H1 (cell line): ENCODE data around the gene DPP3. TPM values are rescaled to one million over a fixed set of nuclear protein-coding genes. Genes with fewer than 3 reads are reported as not detected.

Experiments used
- CTCF ChIA-PET: fragments of 300-600 bp; sonication (Branson Sonifier 250); formaldehyde crosslinking; loops from one replicate; lab custom pipeline; 2021; ENCODE audit not compliant: partially characterized antibody; lab: Charles Lee
- POLR2A ChIA-PET: fragments of 300-600 bp; sonication (Branson Sonifier 250); formaldehyde crosslinking; loops from one replicate; lab custom pipeline; 2021; ENCODE audit warnings: inconsistent platforms; ENCODE audit not compliant: partially characterized antibody; lab: Charles Lee
- DNase-seq, 2 experiments: peaks; one replicate each; pipeline versions ENCODE4 v3.0.0 to v3.0.0-alpha.2; 2010 to 2022; ENCODE audit warnings: low spot score in 2 of 2, low read depth in 1 of 2, mixed read lengths in 1 of 2
- FAIRE-seq: peaks from 2 replicates; lab custom pipeline; 2011; peaks lifted over from hg19 to GRCh38; lab: Jason Lieb, UNC
- H2AFZ ChIP-seq: 2 replicates; pipeline ENCODE4 v1.8.1; 2012; ENCODE audit warnings: low read length, inconsistent platforms
- H2AK5ac ChIP-seq: 2 replicates; pipeline ENCODE4 v1.6.1; 2013; ENCODE audit warnings: low read depth, low read length
- H2BK120ac ChIP-seq: replicated peaks from 2 replicates; pipeline ENCODE3; 2013; ENCODE audit warnings: low read depth, low read length, inconsistent platforms
- H2BK12ac ChIP-seq: 2 replicates; pipeline ENCODE4 v1.6.1; 2013; ENCODE audit warnings: low read depth, low read length
- H2BK15ac ChIP-seq: 2 replicates; pipeline ENCODE4 v1.6.1; 2013; ENCODE audit warnings: low read length
- H2BK20ac ChIP-seq: 2 replicates; pipeline ENCODE4 v1.6.1; 2013; ENCODE audit warnings: low read length
- H2BK5ac ChIP-seq: 2 replicates; pipeline ENCODE4 v1.6.1; 2013; ENCODE audit warnings: low read depth, low read length
- H3K14ac ChIP-seq: 2 replicates; pipeline ENCODE4 v1.6.1; 2013; ENCODE audit warnings: inconsistent platforms; ENCODE audit not compliant: insufficient read length
- H3K18ac ChIP-seq: 2 replicates; pipeline ENCODE4 v1.6.1; 2013; ENCODE audit warnings: low read length; ENCODE audit errors: extremely low read depth
- H3K23ac ChIP-seq: 2 replicates; pipeline ENCODE4 v1.6.1; 2013; ENCODE audit warnings: inconsistent platforms; ENCODE audit not compliant: insufficient read length
- H3K23me2 ChIP-seq: 2 replicates; pipeline ENCODE4 v1.6.1; 2013; ENCODE audit warnings: low read depth, low read length
- H3K27ac ChIP-seq: 2 replicates; pipeline ENCODE4 v1.6.1; 2011; ENCODE audit warnings: low read depth, low read length, inconsistent platforms
- H3K27me3 ChIP-seq, 4 experiments: replicated peaks in 1 of 4; 1 replicate in 1 of 4; 2 replicates in 3 of 4; pipeline versions ENCODE4 v1.6.1 to v1.8.1; 2011 to 2013; ENCODE audit warnings: low read length in 3 of 4, mild to moderate bottlenecking in 3 of 4, inconsistent platforms in 2 of 4, mixed read lengths in 2 of 4, moderate library complexity in 1 of 4; ENCODE audit not compliant: control insufficient read depth in 3 of 4, insufficient read depth in 3 of 4; ENCODE audit errors: extremely low read depth in 1 of 4
- H3K36me3 ChIP-seq, 4 experiments: 2 replicates each; pipeline versions ENCODE4 v1.6.1 to v1.8.1; 2011 to 2013; ENCODE audit warnings: mild to moderate bottlenecking in 4 of 4, low read length in 3 of 4, moderate library complexity in 2 of 4, control low read depth in 1 of 4, inconsistent platforms in 1 of 4; ENCODE audit not compliant: insufficient read depth in 4 of 4, control insufficient read depth in 2 of 4
- H3K4ac ChIP-seq: replicated peaks from 2 replicates; pipeline ENCODE3; 2013; ENCODE audit warnings: low read length, low read depth, mixed read lengths, inconsistent platforms; ENCODE audit not compliant: insufficient read length
- H3K4me1 ChIP-seq, 4 experiments: replicated peaks in 1 of 4; 1 replicate in 1 of 4; 2 replicates in 3 of 4; pipeline versions ENCODE4 v1.6.1 to v1.8.1; 2011 to 2013; ENCODE audit warnings: low read length in 3 of 4, inconsistent platforms in 2 of 4, mixed read lengths in 1 of 4; ENCODE audit not compliant: insufficient read depth in 4 of 4, control insufficient read depth in 3 of 4
- H3K4me2 ChIP-seq, 2 experiments: 2 replicates each; pipeline versions ENCODE4 v1.6.1 to v1.8.1; 2011 to 2013; ENCODE audit warnings: low read depth in 2 of 2, low read length in 2 of 2, control low read depth in 1 of 2, inconsistent platforms in 1 of 2, mild to moderate bottlenecking in 1 of 2; ENCODE audit not compliant: insufficient read depth in 1 of 2
- H3K4me3 ChIP-seq, 4 experiments: fragments of 200-600, 300-600 bp in 1 of 4; sonication (generic), shearing (Covaris generic), sonication (Bioruptor Twin) in 1 of 4; 2 replicates each; pipeline versions ENCODE4 v1.5.1 to v1.8.1; 2011 to 2016; ENCODE audit warnings: low read length in 4 of 4, low read depth in 3 of 4, control low read depth in 2 of 4, inconsistent platforms in 2 of 4, mild to moderate bottlenecking in 2 of 4, mixed read lengths in 1 of 4, moderate library complexity in 1 of 4; ENCODE audit not compliant: insufficient read depth in 2 of 4; ENCODE audit errors: extremely low read depth in 1 of 4
- H3K56ac ChIP-seq: replicated peaks from 2 replicates; pipeline ENCODE3; 2013; ENCODE audit warnings: low read depth, mild to moderate bottlenecking, mixed read lengths, low read length, inconsistent platforms; ENCODE audit not compliant: insufficient read length
- H3K79me1 ChIP-seq: 2 replicates; pipeline ENCODE4 v1.6.1; 2013; ENCODE audit warnings: low read depth, low read length, control low read depth
- H3K79me2 ChIP-seq, 2 experiments: 2 replicates each; pipeline versions ENCODE4 v1.6.1 to v1.8.1; 2012 to 2013; ENCODE audit warnings: low read length in 2 of 2, mild to moderate bottlenecking in 2 of 2, inconsistent platforms in 1 of 2; ENCODE audit not compliant: insufficient read depth in 2 of 2, control insufficient read depth in 1 of 2
- H3K9ac ChIP-seq, 4 experiments: replicated peaks in 1 of 4; 1 replicate in 1 of 4; 2 replicates in 3 of 4; pipeline versions ENCODE4 v1.6.1 to v1.8.1; 2011 to 2013; ENCODE audit warnings: low read depth in 3 of 4, low read length in 3 of 4, control low read depth in 2 of 4, mild to moderate bottlenecking in 2 of 4, moderate library complexity in 2 of 4, inconsistent platforms in 1 of 4; ENCODE audit errors: extremely low read depth in 1 of 4
- H3K9me3 ChIP-seq, 2 experiments: 2 replicates each; pipeline versions ENCODE4 v1.6.1 to v1.8.1; 2012 to 2013; ENCODE audit warnings: mild to moderate bottlenecking in 2 of 2, moderate library complexity in 2 of 2, control low read depth in 1 of 2, inconsistent platforms in 1 of 2, low read depth in 1 of 2, low read length in 1 of 2, mixed read lengths in 1 of 2; ENCODE audit not compliant: insufficient read depth in 2 of 2
- H4K20me1 ChIP-seq, 2 experiments: replicated peaks in 1 of 2; 2 replicates each; pipeline versions ENCODE3 to v1.8.1; 2011 to 2013; ENCODE audit warnings: inconsistent platforms in 2 of 2, low read length in 2 of 2, mild to moderate bottlenecking in 1 of 2; ENCODE audit not compliant: insufficient read depth in 2 of 2, control insufficient read depth in 1 of 2
- H4K5ac ChIP-seq: 2 replicates; pipeline ENCODE4 v1.6.1; 2013; ENCODE audit warnings: low read length, low read depth, mixed read lengths, inconsistent platforms; ENCODE audit not compliant: insufficient read length
- H4K8ac ChIP-seq: 2 replicates; pipeline ENCODE4 v1.8.0; 2013; ENCODE audit warnings: mild to moderate bottlenecking, moderate library complexity, low read length, inconsistent platforms; ENCODE audit not compliant: insufficient read depth; ENCODE audit errors: extremely low read depth
- H4K91ac ChIP-seq: replicated peaks from 2 replicates; pipeline ENCODE3; 2013; ENCODE audit warnings: low read length, mixed read lengths, inconsistent platforms; ENCODE audit not compliant: insufficient read length
- ATF2 ChIP-seq: IDR thresholded peaks from 2 replicates; pipeline ENCODE4 v1.6.1; 2012; ENCODE audit warnings: low read length, inconsistent platforms
- BCL11A ChIP-seq, 2 experiments: IDR thresholded peaks; one replicate each; pipeline ENCODE4 v1.6.1; 2011; ENCODE audit warnings: low read depth in 2 of 2, low read length in 2 of 2, mild to moderate bottlenecking in 2 of 2
- CBX8 ChIP-seq: fragments of 300-800, 300-1000 bp; sonication (generic); IDR thresholded peaks from 2 replicates; pipeline ENCODE4 v1.7.1; 2016; ENCODE audit warnings: low read depth, low read length, borderline replicate concordance
- CTBP2 ChIP-seq: IDR thresholded peaks from 2 replicates; pipeline ENCODE4 v1.7.0; 2011; ENCODE audit warnings: borderline replicate concordance, mild to moderate bottlenecking, moderate library complexity, mixed read lengths, low read length; ENCODE audit not compliant: insufficient read depth, insufficient read length
- GABPA ChIP-seq: IDR thresholded peaks from 2 replicates; pipeline ENCODE4 v1.6.1; 2011; ENCODE audit warnings: mild to moderate bottlenecking, low read length, moderate library complexity, borderline replicate concordance; ENCODE audit not compliant: insufficient read depth
- NANOG ChIP-seq: IDR thresholded peaks from 2 replicates; pipeline ENCODE4 v1.6.1; 2011; ENCODE audit warnings: low read length, low read depth, mild to moderate bottlenecking, inconsistent platforms; ENCODE audit not compliant: insufficient read depth, poor library complexity, severe bottlenecking
- POU5F1 ChIP-seq: IDR thresholded peaks from 2 replicates; pipeline ENCODE4 v1.6.1; 2011; ENCODE audit warnings: low read depth, mild to moderate bottlenecking, low read length, moderate library complexity
- SIN3A ChIP-seq, 2 experiments: IDR thresholded peaks in 1 of 2; conservative IDR thresholded peaks in 1 of 2; 2 replicates each; pipeline ENCODE4 v1.6.1; 2011 to 2012; ENCODE audit warnings: low read length in 2 of 2, improper control_type of control experiment in 1 of 2, low read depth in 1 of 2, mild to moderate bottlenecking in 1 of 2
- TAF7 ChIP-seq: optimal IDR thresholded peaks from 2 replicates; pipeline ENCODE3; 2011; ENCODE audit warnings: low read depth, mild to moderate bottlenecking, inconsistent platforms, low read length, moderate library complexity, borderline replicate concordance
- TBP ChIP-seq: IDR thresholded peaks from 2 replicates; pipeline ENCODE4 v1.6.1; 2011; ENCODE audit warnings: low read depth, low read length, improper control_type of control experiment
- TCF12 ChIP-seq: IDR thresholded peaks from 2 replicates; pipeline ENCODE4 v1.6.1; 2011; ENCODE audit warnings: low read depth, mild to moderate bottlenecking, low read length
- TEAD4 ChIP-seq: IDR thresholded peaks from 2 replicates; pipeline ENCODE4 v1.6.1; 2012; ENCODE audit warnings: low read depth, low read length, inconsistent platforms, mixed read lengths
- WGBS, 2 experiments: shearing (Covaris generic) in 1 of 2; methylation state at CpG; one replicate each; pipeline versions ENCODE4 v1.1.6 to v1.1.7; 2013 to 2015; ENCODE audit warnings: low lambda C conversion rate in 2 of 2, mixed read lengths in 2 of 2, inconsistent platforms in 1 of 2, low coverage in 1 of 2, missing lambda C conversion rate in 1 of 2; ENCODE audit not compliant: insufficient replicate concordance in 2 of 2, insufficient coverage in 1 of 2, insufficient read length in 1 of 2; ENCODE audit errors: extremely low coverage in 1 of 2, missing lambda C conversion rate in 1 of 2; 5-methylcytosine and 5-hydroxymethylcytosine counted together
- polyA plus RNA-seq, 7 experiments: library from polyadenylated mRNA; depleted of rRNA in 3 of 7; stranded (reverse) in 5 of 7; unstranded in 2 of 7; fragments of >200 nt in 5 of 7; fragments of 200-250 nt in 2 of 7; gene quantifications; 1 replicate in 5 of 7; 2 replicates in 1 of 7; 4 replicates in 1 of 7; pipeline versions ENCODE4 v1.2.1 to v1.2.3, GENCODE V29; 2011 to 2013; ENCODE audit warnings: missing spikeins in 2 of 7, mixed read lengths in 2 of 7
- total RNA-seq: library from RNA; stranded (reverse); fragmentation: NEBNext Ultra II Directional; extraction: Animal tissue kit (Norgen Biotek cat#: 25700); gene quantifications from 2 replicates; pipeline ENCODE4 v1.2.1, GENCODE V29; 2021

Gene DPP3
- total and polyA plus RNA-seq, 2 of the 8 experiments (the other 6 are each of a cell fraction or from before 2014, with no cell fraction given): 75.1 to 82.7 TPM

GRCh38 chr11:66497206-66497605 is 17.0 kb downstream of the DPP3 start:
- Histone ChIP-seq H3K36me3 (peaks cover 5 to 22% (median 11%) of the 10 kb centered on the region in 4 experiments), H2AFZ (no peak overlapping the region), H4K8ac (no peak overlapping the region), H2BK5ac (no peak overlapping the region), H4K20me1 (peaks cover 0 to 2% of the 10 kb centered on the region in 2 experiments), H3K9ac (no peak overlapping the region), H2BK120ac (no peak overlapping the region), H3K79me2 (no peaks in the 10 kb centered on the region), H3K56ac (no peak overlapping the region), H3K14ac (no peak overlapping the region), H4K5ac (no peak overlapping the region), H3K4me2 (no peak overlapping the region), H3K9me3 (no peaks in the 10 kb centered on the region), H3K4me1 (peaks cover 0 to 1% (median 0%) of the 10 kb centered on the region in 4 experiments; a peak in 2 of 7 replicates), H3K4me3 (no peak overlapping the region), H4K91ac (no peak overlapping the region), H3K23ac (no peak overlapping the region), H3K27ac (no peak overlapping the region), H2BK15ac (no peak overlapping the region), H3K18ac (no peak overlapping the region), H2BK20ac (no peak overlapping the region), H2AK5ac (no peak overlapping the region), H3K23me2 (no peaks in the 10 kb centered on the region), H2BK12ac (no peak overlapping the region), H3K79me1 (no peaks in the 10 kb centered on the region), H3K4ac (no peak overlapping the region), H3K27me3 (no peaks in the 10 kb centered on the region)
- 94% methylated on average over 14 of the region's 16 CpGs; no CpG with 5 or more reads in 1 of the 2 experiments for WGBS, 2 experiments
- DNase-seq: no peak
- FAIRE-seq: no peak
- ChIA-PET CTCF (interaction anchor here (0.7 to 2.0 kb wide), 7 partner anchors 13 to 108 kb away, joined by 3 to 6 read pairs (median 4); no protein-coding TSS in a partner anchor), POLR2A (interaction anchor here (1.0 kb wide), 1 partner anchor 95 kb away, joined by 3 read pairs; no protein-coding TSS in a partner anchor)
- no peak for TF ChIP-seq SIN3A (conservative IDR thresholded peaks at IDR 0.05 in 1 of 2, IDR thresholded peaks at IDR 0.05 in 1 of 2; ENCODE audit: low read depth in 1 of 2, low read length in 2 of 2)
- TF ChIP-seq ATF2: no peak
- TF ChIP-seq TAF7: no peak
- no peak for TF ChIP-seq TCF12
- TF ChIP-seq TEAD4: no peak
- TF ChIP-seq GABPA: no peak
- no peak for TF ChIP-seq BCL11A (IDR thresholded peaks at IDR 0.05; ENCODE audit: low read depth in 2 of 2, low read length in 2 of 2)
- TF ChIP-seq CTBP2: no peak
- no peak for TF ChIP-seq POU5F1
- no peak for TF ChIP-seq TBP
- no peak for TF ChIP-seq CBX8
- no peak for TF ChIP-seq NANOG
